Ishikawa (cell line): ENCODE measurements around the gene GABRG3.

ENCODE experiments used
- CEBPB ChIP-seq: IDR thresholded peaks from 2 replicates; pipeline ENCODE4 v1.6.1; 2012
- CREB1 ChIP-seq: IDR thresholded peaks from 2 replicates; pipeline ENCODE4 v1.6.1; 2012; ENCODE audit warnings: low read depth
- EGR1 ChIP-seq: IDR thresholded peaks from 2 replicates; pipeline ENCODE4 v1.6.1; 2012
- EP300 ChIP-seq: IDR thresholded peaks from 2 replicates; pipeline ENCODE4 v1.6.1; 2012; ENCODE audit warnings: borderline replicate concordance
- FOXM1 ChIP-seq: IDR thresholded peaks from 2 replicates; pipeline ENCODE4 v1.6.1; 2012; ENCODE audit warnings: low read depth, borderline replicate concordance
- NFIC ChIP-seq: IDR thresholded peaks from 2 replicates; pipeline ENCODE4 v1.6.1; 2012
- RAD21 ChIP-seq: IDR thresholded peaks from 2 replicates; pipeline ENCODE4 v1.6.1; 2012; ENCODE audit warnings: low read depth
- TAF1 ChIP-seq: IDR thresholded peaks from 2 replicates; pipeline ENCODE4 v1.6.1; 2012; ENCODE audit warnings: low read depth, mild to moderate bottlenecking
- TCF12 ChIP-seq: IDR thresholded peaks from 2 replicates; pipeline ENCODE4 v1.6.1; 2012; ENCODE audit warnings: low read depth
- TEAD4 ChIP-seq: IDR thresholded peaks from 2 replicates; pipeline ENCODE4 v1.6.1; 2012
- YY1 ChIP-seq: IDR thresholded peaks from 2 replicates; pipeline ENCODE4 v1.6.1; 2012; ENCODE audit warnings: low read depth
- ZBTB7A ChIP-seq: IDR thresholded peaks from 2 replicates; pipeline ENCODE4 v1.6.1; 2012; ENCODE audit warnings: low read depth
- TF ChIP-seq, protein P1 (sequence below): IDR thresholded peaks from 2 replicates; pipeline ENCODE4 v1.6.1; 2012
- TF ChIP-seq, protein P2 (sequence below): IDR thresholded peaks from 2 replicates; pipeline ENCODE4 v1.6.1; 2012; ENCODE audit warnings: low read depth, mild to moderate bottlenecking
- TF ChIP-seq, protein P3 (sequence below): IDR thresholded peaks from 2 replicates; pipeline ENCODE4 v1.6.1; 2012

Gene GABRG3

DNA sequence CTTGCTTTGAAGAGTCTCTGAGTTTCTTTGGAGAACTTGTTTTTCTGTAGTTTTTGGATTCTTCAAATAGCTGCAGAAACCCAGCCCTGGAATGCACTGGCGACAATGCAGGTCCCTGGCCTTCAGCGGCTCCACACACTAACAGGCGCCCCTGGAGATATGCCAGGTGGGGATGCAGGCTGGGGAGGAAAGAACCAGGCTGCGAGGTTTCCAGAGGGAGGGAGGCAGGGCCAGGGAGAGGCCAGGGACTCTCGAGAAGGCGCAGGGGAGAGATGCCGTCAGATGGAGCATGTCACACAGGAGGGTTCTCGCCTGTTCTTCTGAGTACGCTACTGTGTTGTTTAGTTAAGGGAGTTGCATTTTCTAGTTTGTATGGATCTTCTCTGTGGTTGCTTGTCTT is 283.1 kb downstream of the GABRG3 start:
- TF ChIP-seq, protein P1, sequence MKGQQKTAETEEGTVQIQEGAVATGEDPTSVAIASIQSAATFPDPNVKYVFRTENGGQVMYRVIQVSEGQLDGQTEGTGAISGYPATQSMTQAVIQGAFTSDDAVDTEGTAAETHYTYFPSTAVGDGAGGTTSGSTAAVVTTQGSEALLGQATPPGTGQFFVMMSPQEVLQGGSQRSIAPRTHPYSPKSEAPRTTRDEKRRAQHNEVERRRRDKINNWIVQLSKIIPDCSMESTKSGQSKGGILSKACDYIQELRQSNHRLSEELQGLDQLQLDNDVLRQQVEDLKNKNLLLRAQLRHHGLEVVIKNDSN, result no peak
- TF ChIP-seq ZBTB7A (no peak), EGR1 (no peak), YY1 (no peak), TCF12 (no peak), TEAD4 (no peak), NFIC (no peak), FOXM1 (no peak)

DNA sequence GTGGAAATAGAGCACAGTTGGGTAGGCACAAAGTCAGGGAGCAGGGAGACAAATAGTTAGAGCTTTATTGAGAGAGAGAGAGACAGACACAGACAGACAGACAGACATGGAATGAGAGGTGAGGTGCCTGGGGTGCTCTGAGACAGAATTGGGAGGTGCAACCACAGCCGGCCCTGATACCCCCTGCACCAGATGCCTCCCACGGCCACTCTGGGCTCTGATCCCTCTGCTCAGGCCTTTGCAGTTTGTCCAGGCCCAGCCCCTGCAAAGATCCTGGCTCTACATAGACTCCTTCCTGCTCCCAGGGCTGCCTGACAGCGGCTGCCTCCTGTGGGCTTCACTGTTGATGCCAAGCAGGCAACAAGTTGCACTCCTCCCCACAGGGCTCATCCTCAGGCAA is 283.8 kb downstream of the GABRG3 start:
- TF ChIP-seq, protein P2, sequence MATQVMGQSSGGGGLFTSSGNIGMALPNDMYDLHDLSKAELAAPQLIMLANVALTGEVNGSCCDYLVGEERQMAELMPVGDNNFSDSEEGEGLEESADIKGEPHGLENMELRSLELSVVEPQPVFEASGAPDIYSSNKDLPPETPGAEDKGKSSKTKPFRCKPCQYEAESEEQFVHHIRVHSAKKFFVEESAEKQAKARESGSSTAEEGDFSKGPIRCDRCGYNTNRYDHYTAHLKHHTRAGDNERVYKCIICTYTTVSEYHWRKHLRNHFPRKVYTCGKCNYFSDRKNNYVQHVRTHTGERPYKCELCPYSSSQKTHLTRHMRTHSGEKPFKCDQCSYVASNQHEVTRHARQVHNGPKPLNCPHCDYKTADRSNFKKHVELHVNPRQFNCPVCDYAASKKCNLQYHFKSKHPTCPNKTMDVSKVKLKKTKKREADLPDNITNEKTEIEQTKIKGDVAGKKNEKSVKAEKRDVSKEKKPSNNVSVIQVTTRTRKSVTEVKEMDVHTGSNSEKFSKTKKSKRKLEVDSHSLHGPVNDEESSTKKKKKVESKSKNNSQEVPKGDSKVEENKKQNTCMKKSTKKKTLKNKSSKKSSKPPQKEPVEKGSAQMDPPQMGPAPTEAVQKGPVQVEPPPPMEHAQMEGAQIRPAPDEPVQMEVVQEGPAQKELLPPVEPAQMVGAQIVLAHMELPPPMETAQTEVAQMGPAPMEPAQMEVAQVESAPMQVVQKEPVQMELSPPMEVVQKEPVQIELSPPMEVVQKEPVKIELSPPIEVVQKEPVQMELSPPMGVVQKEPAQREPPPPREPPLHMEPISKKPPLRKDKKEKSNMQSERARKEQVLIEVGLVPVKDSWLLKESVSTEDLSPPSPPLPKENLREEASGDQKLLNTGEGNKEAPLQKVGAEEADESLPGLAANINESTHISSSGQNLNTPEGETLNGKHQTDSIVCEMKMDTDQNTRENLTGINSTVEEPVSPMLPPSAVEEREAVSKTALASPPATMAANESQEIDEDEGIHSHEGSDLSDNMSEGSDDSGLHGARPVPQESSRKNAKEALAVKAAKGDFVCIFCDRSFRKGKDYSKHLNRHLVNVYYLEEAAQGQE, result no peak

DNA sequence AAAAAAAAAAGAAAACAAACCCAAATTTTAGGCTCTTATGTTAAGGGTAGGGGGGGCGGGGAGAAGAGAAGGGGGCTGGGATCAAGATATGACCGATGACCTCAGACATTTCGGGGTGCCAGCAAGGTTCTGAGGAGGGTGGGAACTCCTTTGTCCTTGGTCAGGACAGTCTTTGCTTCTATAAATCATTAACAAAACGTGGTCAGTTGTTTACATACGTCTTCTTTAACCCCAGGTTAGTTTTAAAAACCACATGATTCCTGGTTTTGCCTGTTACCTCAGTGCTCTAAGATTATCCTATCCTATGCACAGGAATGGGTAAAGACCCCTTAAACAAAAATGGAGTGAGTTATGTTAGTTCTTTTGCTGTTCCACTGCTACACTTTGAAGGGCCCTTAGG is 285.5 kb downstream of the GABRG3 start:
- TF ChIP-seq NFIC, result no peak
- no peak for TF ChIP-seq EP300
- TF ChIP-seq, protein P2, result no peak
- no peak for TF ChIP-seq RAD21
- TF ChIP-seq ZBTB7A, result no peak
- no peak for TF ChIP-seq TCF12
- TF ChIP-seq, protein P3, sequence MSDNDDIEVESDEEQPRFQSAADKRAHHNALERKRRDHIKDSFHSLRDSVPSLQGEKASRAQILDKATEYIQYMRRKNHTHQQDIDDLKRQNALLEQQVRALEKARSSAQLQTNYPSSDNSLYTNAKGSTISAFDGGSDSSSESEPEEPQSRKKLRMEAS, result no peak
- TF ChIP-seq YY1, result no peak
- TF ChIP-seq, protein P1, result no peak
- TF ChIP-seq CREB1, result no peak

DNA sequence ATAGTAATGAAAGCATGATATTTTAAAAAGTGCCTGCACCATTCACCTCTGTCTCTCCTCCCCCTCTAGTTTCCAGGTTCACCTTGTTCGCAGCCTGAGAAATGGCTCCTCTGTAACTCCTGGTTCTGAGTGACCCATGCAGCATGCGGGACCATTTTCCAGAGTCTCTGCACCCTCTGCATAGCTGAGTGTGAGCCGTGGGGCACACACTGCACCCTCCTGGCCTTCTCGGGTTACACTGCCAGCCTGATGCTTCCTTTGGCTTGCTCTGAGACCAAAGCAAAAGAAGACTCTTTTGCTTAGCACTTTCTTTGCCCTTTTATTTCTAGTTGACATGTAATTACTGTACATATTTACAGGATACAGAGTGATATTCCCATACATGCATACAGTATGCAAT is 287.3 kb downstream of the GABRG3 start:
- TF ChIP-seq TCF12, result no peak
- TF ChIP-seq FOXM1, result no peak
- no peak for TF ChIP-seq ZBTB7A
- no peak for TF ChIP-seq CREB1
- TF ChIP-seq, protein P3, result no peak
- no peak for TF ChIP-seq YY1
- TF ChIP-seq RAD21, result no peak
- TF ChIP-seq, protein P2, result no peak
- TF ChIP-seq EGR1, result no peak
- TF ChIP-seq TEAD4, result no peak
- TF ChIP-seq, protein P1, result no peak
- no peak for TF ChIP-seq NFIC
- TF ChIP-seq TAF1, result no peak
- TF ChIP-seq CEBPB, result no peak

DNA sequence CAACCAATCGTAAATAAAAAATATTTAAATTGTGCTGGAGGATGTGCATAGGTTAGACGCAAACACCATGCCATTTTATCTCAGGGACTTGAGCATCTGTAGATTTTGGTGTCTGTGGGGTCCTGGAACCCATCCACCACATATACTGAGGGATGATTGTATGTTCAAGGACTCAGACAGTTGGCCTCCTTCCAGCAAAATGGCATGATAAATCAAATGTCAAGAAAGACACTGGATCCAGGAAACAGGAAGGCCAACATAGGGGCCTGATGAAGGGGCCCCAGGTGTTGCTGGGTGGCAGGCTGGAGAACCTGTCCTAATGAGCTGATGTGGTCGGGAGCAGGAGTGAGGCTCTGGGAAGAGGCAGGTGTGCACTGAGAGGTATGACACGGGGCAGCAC is 289.5 kb downstream of the GABRG3 start:
- TF ChIP-seq EP300, result no peak
- TF ChIP-seq NFIC, result no peak
- TF ChIP-seq, protein P3, result no peak
- no peak for TF ChIP-seq CEBPB
- TF ChIP-seq, protein P2, result no peak
- TF ChIP-seq RAD21, result no peak
- TF ChIP-seq, protein P1, result no peak
- TF ChIP-seq TCF12, result no peak
- TF ChIP-seq EGR1, result no peak
- TF ChIP-seq FOXM1, result no peak
- TF ChIP-seq TAF1, result no peak
- TF ChIP-seq TEAD4, result no peak
- no peak for TF ChIP-seq CREB1
- no peak for TF ChIP-seq YY1
- no peak for TF ChIP-seq ZBTB7A
